Measurements from ENCODE around the gene C14orf180. TPM values are rescaled to one million over a fixed set of nuclear protein-coding genes. Genes with fewer than 3 reads are reported as not detected.
A peak's percentile ranks its signal among the peaks of the same experiment; 100 is the strongest.

Gene C14orf180
- total RNA-seq (under 1 TPM; 0.12 to 0.48 TPM), polyA plus RNA-seq (under 1 TPM; 0.30 TPM)
- long read RNA-seq, donor 1, result 0 reads
- long read RNA-seq, donor 2, result 0 reads
- long read RNA-seq, donor 3, result 0 reads
- long read RNA-seq, donor 4, result 0 reads
- long read RNA-seq, donor 5, result 0 reads

GRCh38 chr14:104579507-104579906 lies at the start of gene C14orf180:
TSS of gene C14orf180 (plus strand) at chr14:104579764. CDS start at chr14:104586431, 6,667 bp downstream.
- no peaks in the 10 kb centered on the region for H3K36me3 ChIP-seq (ENCODE audit: control insufficient read depth in 4 of 4, insufficient read depth in 4 of 4, low read length in 4 of 4)
- no peak within 1 kb of the TSS for H3K4me3 ChIP-seq
- DNase-seq (no peak), ATAC-seq (ENCODE audit: insufficient read depth, low FRiP score) (no peak)
- TF ChIP-seq, protein P1, sequence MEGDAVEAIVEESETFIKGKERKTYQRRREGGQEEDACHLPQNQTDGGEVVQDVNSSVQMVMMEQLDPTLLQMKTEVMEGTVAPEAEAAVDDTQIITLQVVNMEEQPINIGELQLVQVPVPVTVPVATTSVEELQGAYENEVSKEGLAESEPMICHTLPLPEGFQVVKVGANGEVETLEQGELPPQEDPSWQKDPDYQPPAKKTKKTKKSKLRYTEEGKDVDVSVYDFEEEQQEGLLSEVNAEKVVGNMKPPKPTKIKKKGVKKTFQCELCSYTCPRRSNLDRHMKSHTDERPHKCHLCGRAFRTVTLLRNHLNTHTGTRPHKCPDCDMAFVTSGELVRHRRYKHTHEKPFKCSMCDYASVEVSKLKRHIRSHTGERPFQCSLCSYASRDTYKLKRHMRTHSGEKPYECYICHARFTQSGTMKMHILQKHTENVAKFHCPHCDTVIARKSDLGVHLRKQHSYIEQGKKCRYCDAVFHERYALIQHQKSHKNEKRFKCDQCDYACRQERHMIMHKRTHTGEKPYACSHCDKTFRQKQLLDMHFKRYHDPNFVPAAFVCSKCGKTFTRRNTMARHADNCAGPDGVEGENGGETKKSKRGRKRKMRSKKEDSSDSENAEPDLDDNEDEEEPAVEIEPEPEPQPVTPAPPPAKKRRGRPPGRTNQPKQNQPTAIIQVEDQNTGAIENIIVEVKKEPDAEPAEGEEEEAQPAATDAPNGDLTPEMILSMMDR (IDR thresholded peaks at IDR 0.05; ENCODE audit: control extremely low read depth, extremely low read depth), result no peak
- WGBS, 2 donors, result 58 to 79% methylated on average over 17 of the region's 17 CpGs
- H3K27ac ChIP-seq (ENCODE audit: low read depth in 1 of 2, low read length in 1 of 2), result peak within 1 kb of the TSS in 1 of 2 donors; percentile 89
- H3K4me1 ChIP-seq (ENCODE audit: control insufficient read depth in 5 of 5, insufficient read depth in 5 of 5, low read length in 5 of 5), result peaks cover 0 to 90% (median 6%) of the 10 kb centered on the region in 5 donors
- H3K9me3 ChIP-seq (ENCODE audit: control insufficient read depth in 4 of 4, insufficient read depth in 3 of 4, low read length in 3 of 4), result no peaks in the 10 kb centered on the region
- H3K27me3 ChIP-seq (ENCODE audit: control insufficient read depth in 3 of 3, insufficient read depth in 3 of 3, low read length in 2 of 3), result peaks cover 0 to 6% (median 5%) of the 10 kb centered on the region in 3 donors
- H3K9ac ChIP-seq (ENCODE audit: insufficient read depth in 1 of 2, low read length in 2 of 2), result no peak within 1 kb of the TSS

GRCh38 chr14:104530646-104531045 lies 48.9 kb upstream of the C14orf180 start:
- Histone ChIP-seq H3K9ac (ENCODE audit: insufficient read depth in 1 of 2, low read length in 2 of 2) (no peak overlapping the region), H3K4me1 (ENCODE audit: control insufficient read depth in 5 of 5, insufficient read depth in 5 of 5, low read length in 5 of 5) (no peaks in the 10 kb centered on the region), H3K27me3 (ENCODE audit: control insufficient read depth in 3 of 3, insufficient read depth in 3 of 3, low read length in 2 of 3) (peaks cover 0 to 5% (median 0%) of the 10 kb centered on the region in 3 donors), H3K36me3 (ENCODE audit: control insufficient read depth in 4 of 4, insufficient read depth in 4 of 4, low read length in 4 of 4) (no peaks in the 10 kb centered on the region), H3K27ac (ENCODE audit: low read depth in 1 of 2, low read length in 1 of 2) (no peak overlapping the region), H3K4me3 (no peak overlapping the region), H3K9me3 (ENCODE audit: control insufficient read depth in 4 of 4, insufficient read depth in 3 of 4, low read length in 3 of 4) (peaks cover 0 to 7% (median 2%) of the 10 kb centered on the region in 4 donors)
- WGBS, 2 donors, result 85 to 88% methylated on average over 10 of the region's 10 CpGs
- TF ChIP-seq, protein P1 (IDR thresholded peaks at IDR 0.05; ENCODE audit: control extremely low read depth, extremely low read depth), result no peak
- no peak for DNase-seq
- no peak for ATAC-seq (ENCODE audit: insufficient read depth, low FRiP score)

DNA sequence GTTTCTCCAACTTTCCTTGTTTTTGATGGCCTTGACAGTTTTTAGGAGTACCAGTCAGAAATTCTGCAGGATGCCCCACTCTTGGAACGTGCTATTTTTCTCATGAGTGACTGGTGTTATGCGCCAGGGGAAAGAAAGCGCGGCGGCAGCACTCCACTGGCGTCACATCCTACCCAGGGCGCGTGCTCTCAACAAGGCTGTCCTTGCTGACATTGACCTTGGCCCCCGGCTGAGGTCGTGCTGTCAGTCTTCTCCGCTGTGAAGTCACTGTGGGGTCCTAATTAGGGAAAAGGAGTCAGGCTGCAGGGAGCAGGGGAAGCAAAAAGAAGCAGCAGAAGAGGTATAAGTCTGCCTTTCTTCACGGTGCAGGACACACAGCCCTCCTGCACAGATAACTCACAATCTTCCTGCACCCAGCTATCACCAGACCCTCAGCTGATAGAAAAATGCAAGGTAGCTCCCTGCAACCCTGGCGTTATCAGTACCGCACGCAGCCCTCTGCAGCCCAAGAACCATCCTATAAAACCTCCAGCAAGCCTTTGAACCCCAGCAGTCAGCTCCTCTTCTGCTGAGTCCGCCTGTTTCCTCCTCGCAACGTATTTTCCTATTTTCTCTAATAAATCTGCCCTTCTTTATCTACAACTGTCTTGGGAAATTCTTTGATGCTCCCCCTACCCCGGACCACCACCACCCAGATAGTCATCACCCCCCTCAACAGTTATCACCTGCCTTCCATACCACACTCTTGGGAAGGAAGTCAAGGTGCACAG lies 48.0 kb upstream of the C14orf180 start:
- Histone ChIP-seq H3K27me3 (ENCODE audit: control insufficient read depth in 3 of 3, insufficient read depth in 3 of 3, low read length in 2 of 3) (peaks cover 0 to 5% (median 0%) of the 10 kb centered on the region in 3 donors), H3K4me1 (ENCODE audit: control insufficient read depth in 5 of 5, insufficient read depth in 5 of 5, low read length in 5 of 5) (no peaks in the 10 kb centered on the region), H3K27ac (ENCODE audit: low read depth in 1 of 2, low read length in 1 of 2) (no peak overlapping the region), H3K36me3 (ENCODE audit: control insufficient read depth in 4 of 4, insufficient read depth in 4 of 4, low read length in 4 of 4) (no peaks in the 10 kb centered on the region), H3K4me3 (no peak overlapping the region), H3K9me3 (ENCODE audit: control insufficient read depth in 4 of 4, insufficient read depth in 3 of 4, low read length in 3 of 4) (peaks cover 0 to 7% (median 2%) of the 10 kb centered on the region in 4 donors), H3K9ac (ENCODE audit: insufficient read depth in 1 of 2, low read length in 2 of 2) (no peak overlapping the region)
- TF ChIP-seq, protein P1 (IDR thresholded peaks at IDR 0.05; ENCODE audit: control extremely low read depth, extremely low read depth), result no peak
- DNase-seq (no peak), ATAC-seq (ENCODE audit: insufficient read depth, low FRiP score) (no peak)
- WGBS, 2 donors, result 69 to 76% methylated on average over 19 of the region's 19 CpGs

Measured in lung (tissue), 16 donors.